Raji (cell line): Measurements from ENCODE around the gene MYLK.

Experiments
- POLR2A ChIP-seq: IDR thresholded peaks from 2 replicates; pipeline ENCODE4 v1.6.1; 2011; ENCODE audit warnings: low read depth, low read length, control low read depth; ENCODE audit not compliant: insufficient read depth

MYLK gene

DNA sequence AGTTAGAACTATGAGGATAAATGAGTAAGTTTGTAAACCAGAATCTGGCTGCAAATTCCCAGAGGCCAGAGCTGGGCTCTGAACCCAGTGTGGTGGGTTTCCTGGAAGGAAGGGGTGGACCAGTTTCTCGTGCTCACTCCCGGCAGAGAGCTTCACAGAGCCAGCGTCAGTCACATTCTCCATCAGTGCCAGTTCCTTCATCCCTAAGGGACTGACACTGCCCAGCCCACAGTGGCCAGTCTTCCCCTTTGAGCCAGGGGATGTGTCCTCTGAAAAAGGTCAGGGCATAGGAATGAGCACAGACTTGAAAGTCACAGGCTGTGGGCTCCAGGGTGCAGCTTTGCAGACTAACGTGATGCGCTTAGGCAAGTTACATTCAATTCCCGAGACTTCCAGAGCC is 163.5 kb downstream of the MYLK start:
- TF ChIP-seq POLR2A: no peak

DNA sequence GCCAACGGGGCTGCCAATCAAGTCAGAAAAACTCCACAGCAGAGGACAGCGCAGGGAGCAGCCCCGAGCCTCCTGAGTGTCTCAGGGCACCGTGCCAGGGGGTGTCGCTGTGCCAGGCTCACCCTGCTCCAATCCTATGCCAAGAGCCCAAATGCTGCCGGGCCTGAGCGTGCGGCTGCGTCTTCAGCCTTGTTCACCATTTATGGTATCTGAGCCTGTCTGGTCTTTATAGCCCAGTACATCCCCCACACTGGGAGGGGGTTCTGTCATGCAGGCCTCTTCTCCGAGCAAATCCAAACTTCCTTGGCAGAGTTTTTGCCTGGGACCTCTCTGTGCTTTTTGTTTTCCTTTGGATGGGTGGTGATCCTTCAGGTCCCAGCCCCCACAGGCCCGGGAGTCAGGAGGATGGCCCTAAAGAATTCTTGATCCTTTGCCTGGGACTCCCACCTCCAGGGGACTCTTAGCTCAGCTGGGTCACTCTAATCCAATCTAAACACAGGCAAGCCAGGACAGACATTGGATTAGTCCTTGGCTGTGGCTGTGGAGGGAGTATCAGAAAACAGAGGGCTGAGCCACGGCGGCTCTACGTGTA is 164.2 kb downstream of the MYLK start:
- no peak for TF ChIP-seq POLR2A

DNA sequence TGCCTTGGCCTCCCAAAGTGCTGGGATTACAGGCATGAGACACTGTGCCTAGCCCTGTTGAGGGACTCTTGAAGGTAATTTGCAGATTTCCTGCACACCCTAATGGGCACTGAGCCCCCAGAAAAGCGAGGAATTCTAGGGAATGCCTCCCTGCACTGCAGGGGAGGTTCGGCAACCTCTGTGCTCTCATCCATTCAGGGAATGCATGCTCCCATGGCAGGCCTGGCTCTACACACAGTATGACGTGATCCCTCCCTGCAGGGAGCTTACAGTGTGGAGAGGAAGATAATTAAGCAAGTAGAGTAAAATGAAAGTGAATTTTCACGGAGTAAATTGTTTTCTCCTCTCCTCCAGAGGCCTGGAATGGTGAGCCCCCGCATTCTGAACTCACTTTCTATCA is 166.0 kb downstream of the MYLK start:
- TF ChIP-seq POLR2A: no peak

DNA sequence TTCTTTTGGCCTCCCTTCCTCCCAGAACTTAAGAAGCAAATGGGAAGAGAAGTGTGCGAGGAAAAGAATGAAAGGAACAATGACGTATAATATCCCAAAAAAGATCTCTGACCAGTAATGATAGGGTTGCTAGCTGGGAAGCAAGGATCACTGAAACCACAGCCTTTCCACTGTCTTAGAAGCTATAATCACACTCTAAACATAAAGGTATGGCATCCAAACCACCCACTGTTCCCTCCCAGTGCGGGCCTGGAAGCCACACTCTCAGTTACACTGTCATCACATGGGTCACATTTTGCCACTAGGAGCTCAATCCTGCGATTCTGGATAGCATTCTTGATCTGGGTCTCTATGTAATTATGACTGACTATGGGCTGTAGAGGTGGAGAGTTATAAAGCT is 167.7 kb downstream of the MYLK start:
- TF ChIP-seq POLR2A: no peak

DNA sequence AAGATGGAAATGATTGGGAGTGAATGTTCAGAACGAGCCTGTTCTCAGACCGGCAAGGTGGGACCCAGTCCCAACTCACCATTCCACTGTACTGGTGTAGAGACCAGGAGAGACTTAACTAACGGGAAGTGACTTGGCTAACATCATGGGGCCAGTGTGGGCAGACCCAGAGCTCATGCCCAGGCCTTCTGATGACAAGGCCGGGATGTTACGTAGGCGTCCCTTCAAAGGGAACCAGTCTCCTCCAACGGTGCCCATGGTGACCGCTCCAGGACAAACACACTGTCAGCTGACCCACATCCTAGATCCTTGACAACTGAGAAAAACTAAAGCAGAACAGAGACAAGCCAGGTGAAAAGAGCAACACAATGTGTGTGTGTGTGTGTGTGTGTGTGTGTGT is 170.9 kb downstream of the MYLK start:
- no peak for TF ChIP-seq POLR2A

DNA sequence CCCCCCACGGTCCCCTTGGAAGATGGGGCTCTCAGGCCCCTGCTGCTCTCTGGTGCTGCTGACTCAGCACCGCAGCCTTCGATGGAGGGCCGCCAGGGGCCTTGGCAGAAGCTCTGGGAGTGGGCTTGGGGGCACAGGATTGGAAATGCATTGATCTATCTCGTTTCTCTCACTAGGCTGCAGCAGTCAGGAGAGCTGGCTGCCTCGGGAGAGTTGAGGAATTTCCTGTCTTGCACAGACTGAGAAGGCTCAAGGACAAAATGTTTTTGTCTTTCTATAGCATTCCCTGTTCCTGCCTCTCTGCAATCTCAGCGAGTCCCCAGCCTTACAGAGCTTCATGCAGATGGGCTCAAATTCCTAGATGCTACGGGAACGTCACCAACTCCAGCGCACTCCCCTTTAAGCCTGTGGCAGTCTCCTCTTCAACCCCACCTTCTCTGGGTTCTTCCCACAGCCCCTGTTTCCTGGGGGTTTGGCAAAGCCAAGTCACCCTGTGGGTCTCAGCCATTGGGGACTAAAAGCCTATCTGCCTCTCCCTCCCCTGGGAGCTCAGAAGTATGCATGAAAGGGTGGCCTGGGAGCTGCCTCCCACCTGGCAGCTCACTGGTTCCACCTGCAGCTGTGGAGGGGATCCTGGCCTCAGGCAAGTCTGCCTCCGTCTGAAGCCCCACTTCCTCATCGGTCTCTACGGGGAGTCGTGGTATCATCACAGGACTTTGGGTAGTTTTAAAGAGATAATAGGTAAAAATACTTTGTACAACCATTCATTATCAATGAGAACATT is 171.9 kb downstream of the MYLK start:
- TF ChIP-seq POLR2A: no peak

DNA sequence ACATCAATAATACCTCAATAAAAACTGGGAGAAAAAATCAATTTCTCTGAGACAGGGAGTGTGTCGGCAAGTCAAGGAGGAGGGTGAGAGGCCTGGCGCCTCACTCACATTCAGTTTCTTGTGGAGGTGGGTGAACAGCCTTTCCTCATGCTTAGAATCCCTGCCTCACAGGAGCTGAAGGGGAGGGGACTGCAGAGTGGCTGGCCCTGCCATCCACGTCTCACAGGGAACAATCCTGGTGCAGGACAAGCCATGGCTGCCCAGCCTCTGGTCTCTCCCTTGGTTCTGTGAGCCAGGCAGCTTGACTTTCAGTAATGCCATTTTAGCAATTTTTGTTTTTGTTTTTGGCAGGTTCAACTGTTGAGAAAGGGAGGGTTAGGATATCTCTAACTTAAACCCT is 172.8 kb downstream of the MYLK start:
- no peak for TF ChIP-seq POLR2A

DNA sequence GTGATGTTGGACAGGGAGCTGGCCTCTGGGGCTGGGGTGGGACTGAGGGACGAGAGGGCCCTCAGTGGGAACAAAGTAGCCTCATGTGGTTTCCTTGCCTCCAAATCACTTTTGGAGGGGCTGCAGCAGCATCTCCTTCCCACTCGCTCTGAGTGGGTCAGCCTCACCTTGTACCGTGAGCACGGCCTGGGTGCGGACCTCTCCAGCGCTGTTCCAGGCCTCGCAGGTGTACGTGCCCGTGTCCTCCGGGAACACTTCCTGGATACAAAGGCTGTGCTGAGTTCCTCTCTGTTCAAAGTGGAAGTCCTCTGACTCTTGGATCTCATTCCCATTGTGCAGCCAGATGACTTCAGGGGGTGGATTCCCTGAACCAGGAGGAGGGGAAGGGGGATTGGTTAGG is 175.6 kb downstream of the MYLK start:
- no peak for TF ChIP-seq POLR2A

DNA sequence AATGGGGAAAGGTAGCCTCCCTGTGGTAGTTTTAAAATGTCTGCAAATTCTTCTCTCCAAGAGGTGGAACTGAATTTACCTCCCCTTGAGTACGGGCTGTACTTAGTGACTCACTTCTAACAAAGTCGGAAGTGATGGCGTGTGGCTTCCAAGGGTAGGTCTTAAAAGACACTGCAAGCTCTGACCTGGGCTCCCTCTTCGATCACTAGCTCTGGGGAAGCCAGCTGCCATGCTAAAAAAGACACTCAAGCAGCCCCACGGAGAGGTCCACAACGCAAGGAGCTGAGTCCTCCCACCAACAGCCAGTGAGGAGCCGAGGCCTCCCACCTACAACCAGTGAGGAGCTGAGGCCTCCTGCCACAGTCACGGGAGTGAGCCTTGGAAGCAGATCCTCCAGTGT is 177.3 kb downstream of the MYLK start:
- TF ChIP-seq POLR2A: no peak

DNA sequence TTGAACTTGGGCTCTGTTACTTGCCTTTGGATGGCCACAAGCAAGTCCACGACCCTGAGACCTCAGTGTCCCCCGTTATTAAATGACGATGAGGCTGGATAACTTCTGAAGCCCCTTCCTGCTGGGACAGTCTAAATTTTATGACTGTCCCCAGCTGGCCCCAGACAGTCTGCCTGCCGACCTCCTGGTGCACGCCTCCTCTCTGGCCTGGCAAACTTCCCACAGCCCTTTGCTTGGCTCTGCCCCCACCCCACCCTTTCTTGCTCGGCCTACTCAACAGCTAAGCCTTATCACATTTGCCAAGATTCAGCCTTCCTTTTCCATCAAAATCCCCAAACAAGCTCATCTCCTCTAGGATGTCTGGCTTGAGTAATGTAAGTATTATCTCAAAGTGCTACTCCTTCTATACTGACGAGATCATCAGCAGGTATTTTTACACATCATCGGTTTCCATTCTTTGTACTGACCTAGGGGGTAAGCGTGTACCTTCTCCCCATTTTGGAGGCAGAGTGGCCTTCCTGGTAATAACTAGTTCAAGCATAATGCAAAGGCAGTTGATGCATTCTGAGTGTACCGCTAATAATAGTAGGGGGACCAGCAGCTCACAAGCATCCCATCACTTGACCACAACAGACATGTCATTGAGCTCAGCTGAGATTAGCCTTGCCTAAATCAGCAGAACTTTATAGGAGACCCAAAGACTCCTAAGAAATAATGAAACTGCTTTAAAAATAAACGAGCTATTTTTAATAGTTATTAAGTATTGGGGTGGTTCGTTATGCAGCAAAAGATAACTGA is 178.4 kb downstream of the MYLK start:
- no peak for TF ChIP-seq POLR2A

DNA sequence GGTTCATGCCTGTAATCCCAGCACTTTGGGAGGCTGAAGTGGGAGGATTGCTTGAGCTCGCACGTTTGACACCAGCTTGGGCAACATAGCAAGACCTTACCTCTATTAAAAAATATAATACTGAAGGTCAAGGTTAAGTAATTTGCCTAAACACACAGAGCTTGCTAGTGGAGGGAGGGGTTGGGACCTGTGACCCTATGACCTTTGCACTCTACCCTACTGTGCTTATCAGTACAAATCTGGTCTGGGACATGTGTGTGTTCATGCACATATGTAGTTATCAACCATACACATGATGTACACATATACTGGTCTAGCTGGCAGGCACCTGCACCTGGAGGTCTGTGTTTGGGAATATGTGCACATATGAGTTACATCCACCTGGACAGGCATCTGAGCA is 181.4 kb downstream of the MYLK start:
- TF ChIP-seq POLR2A: no peak

DNA sequence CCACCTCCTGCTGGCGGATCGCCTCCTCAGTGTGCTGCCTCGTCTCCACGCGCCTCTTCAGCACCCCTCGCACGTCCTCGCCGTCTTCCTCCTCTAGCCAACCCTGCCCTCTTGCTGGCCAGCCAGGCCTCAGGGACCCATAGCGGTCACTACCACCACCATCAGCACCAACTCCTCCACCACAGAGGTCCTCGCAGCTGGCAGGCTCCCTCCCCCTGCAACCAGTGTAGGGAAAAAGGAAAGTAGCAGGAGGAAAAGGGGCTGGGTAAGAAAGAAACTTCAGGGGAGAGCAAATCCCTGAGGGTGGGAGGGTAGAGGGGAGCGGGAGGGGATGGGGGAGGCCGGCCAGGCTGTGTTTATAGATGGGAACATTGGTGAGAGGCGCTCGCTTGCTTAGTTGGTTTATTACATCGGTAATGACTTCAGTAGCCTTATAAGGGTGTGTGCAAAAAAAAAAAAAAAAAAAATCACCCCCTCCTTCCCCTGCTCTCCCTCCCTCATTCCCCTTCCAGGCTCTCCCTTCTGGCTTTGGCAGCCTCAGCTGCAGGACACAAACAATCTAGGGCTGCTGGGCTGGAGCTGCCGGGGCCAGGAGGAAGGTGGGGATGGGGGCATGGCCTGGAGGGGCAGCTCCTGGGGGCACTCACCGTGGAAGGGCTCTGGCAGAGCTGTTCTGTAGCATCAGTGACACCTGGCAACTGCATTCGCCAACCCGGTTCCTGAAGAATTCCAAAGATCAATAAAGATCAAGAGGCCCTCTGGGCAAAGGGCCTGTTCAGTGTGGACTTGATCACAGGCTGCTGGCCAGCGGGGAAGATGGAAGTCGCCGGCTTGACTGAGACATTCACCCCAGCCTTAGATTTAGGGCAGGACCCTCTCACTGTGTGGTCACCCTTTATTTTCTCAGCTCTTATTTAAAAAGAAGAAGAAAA is 183.1 kb downstream of the MYLK start:
- TF ChIP-seq POLR2A: no peak

DNA sequence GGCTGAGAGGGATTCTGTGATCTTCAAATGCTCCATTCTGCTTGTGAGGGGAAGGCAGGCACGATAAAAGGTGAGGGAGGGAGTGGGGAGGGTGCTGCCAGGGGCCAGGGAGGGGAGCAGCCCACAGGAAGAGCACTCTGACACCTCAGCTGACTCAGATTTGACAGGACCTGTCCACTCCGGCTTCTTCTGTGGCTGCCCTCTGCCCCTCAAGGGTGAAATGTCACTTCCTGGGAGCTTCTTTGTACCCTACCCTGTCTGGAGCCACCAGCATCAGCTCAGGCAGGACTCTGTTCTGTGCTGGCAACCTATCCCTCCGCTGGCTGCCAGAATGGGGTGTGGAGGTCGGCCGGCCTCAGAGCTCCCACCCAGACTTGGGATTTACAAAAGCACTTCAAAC is 185.3 kb downstream of the MYLK start:
- TF ChIP-seq POLR2A: no peak

DNA sequence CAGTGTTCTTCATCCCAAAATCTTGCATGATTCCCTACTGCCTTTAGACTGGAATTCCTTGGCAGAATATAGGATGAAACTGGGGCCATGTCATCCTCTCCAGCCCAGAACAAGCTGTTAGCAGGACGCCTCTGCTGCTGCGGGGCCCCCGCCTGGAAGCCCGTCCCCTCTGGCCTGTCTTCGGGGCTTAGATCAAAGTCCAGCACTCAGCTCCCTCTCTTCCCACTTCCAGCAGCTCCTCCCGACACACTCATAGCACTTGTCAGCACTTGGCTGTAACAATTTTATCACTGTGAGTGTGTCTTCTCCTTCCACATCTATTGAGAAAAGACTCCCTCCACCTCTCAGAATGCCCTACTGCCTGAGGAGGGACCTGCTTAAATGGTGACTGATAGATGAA is 187.3 kb downstream of the MYLK start:
- no peak for TF ChIP-seq POLR2A
